GM12878 (cell line): ENCODE results near the gene ZNF790. TPM values are rescaled to one million over a fixed set of nuclear protein-coding genes. Genes with fewer than 3 reads are reported as not detected.

Experiments
- ATAC-seq: fragments of 200-7000 bp; cut with Tn5 transposase; 3 replicates; pipeline ENCODE4 v1.9.1; 2020; ENCODE audit warnings: mild to moderate bottlenecking, moderate library complexity
- BruUV-seq: library from RNA; stranded (reverse); fragments of 400-500 nt; replicated peaks from 2 replicates; lab custom pipeline; 2021; lab: Mats Ljungman, UMichigan
- CTCF ChIA-PET: fragments of 300-600 bp; sonication (Branson Sonifier 250); formaldehyde crosslinking; extraction: SDS; loops from one replicate; lab custom pipeline; 2021; ENCODE audit warnings: inconsistent platforms; lab: Yijun Ruan, JAX
- POLR2A ChIA-PET: fragments of 350-600 bp; formaldehyde crosslinking; extraction: SDS; loops from one replicate; lab custom pipeline; 2021; ENCODE audit warnings: inconsistent platforms; lab: Charles Lee
- RAD21 ChIA-PET: fragments of 300-600 bp; sonication (Branson Sonifier 250); formaldehyde crosslinking; loops from one replicate; lab custom pipeline; 2023; ENCODE audit warnings: antibody characterized with exemption; ENCODE audit not compliant: unreplicated experiment; lab: Charles Lee
- SMC1A ChIA-PET: fragments of 300-600 bp; sonication (Branson Sonifier 250); formaldehyde crosslinking; loops from one replicate; lab custom pipeline; 2023; ENCODE audit not compliant: unreplicated experiment, uncharacterized antibody; lab: Charles Lee
- DNase-seq: peaks from one replicate; pipeline ENCODE4 v3.0.0-alpha.2; 2011; ENCODE audit warnings: low read depth, low spot score
- FAIRE-seq: peaks from 3 replicates; lab custom pipeline; 2011; peaks lifted over from hg19 to GRCh38; lab: Jason Lieb, UNC
- H2AFZ ChIP-seq: 2 replicates; pipeline ENCODE4 v1.6.0; 2011; ENCODE audit warnings: low read depth, low read length, control low read depth; ENCODE audit not compliant: control insufficient read depth
- H3K27ac ChIP-seq: 2 replicates; pipeline ENCODE4 v1.5.1; 2011; ENCODE audit warnings: control low read depth; ENCODE audit not compliant: control insufficient read depth, insufficient read depth
- H3K27me3 ChIP-seq, 2 experiments: replicated peaks in 1 of 2; 2 replicates each; pipeline versions ENCODE4 v1.6.0 to v1.6.1; 2011; ENCODE audit warnings: low read length in 1 of 2; ENCODE audit not compliant: control insufficient read depth in 2 of 2, insufficient read depth in 2 of 2
- H3K36me3 ChIP-seq, 2 experiments: 2 replicates each; pipeline ENCODE4 v1.5.1; 2011; ENCODE audit warnings: low read length in 1 of 2; ENCODE audit not compliant: control insufficient read depth in 2 of 2, insufficient read depth in 2 of 2
- H3K4me1 ChIP-seq: 2 replicates; pipeline ENCODE4 v1.6.1; 2011; ENCODE audit warnings: mild to moderate bottlenecking, low read length, moderate library complexity, mixed read lengths; ENCODE audit not compliant: control insufficient read depth, insufficient read depth
- H3K4me2 ChIP-seq: 2 replicates; pipeline ENCODE4 v1.6.0; 2011; ENCODE audit warnings: control low read depth; ENCODE audit not compliant: control insufficient read depth, insufficient read depth
- H3K4me3 ChIP-seq: fragments of 200-600 bp; sonication (generic); 2 replicates; pipeline ENCODE4 v1.5.1; 2016
- H3K79me2 ChIP-seq: 2 replicates; pipeline ENCODE4 v1.6.0; 2011; ENCODE audit warnings: low read length; ENCODE audit not compliant: control insufficient read depth, insufficient read depth
- H3K9ac ChIP-seq: 2 replicates; pipeline ENCODE4 v1.8.0; 2011; ENCODE audit warnings: low read length, control low read depth, mixed read lengths; ENCODE audit not compliant: control insufficient read depth, insufficient read depth
- H3K9me3 ChIP-seq: replicated peaks from 3 replicates; pipeline ENCODE4 v1.5.1; 2011; ENCODE audit warnings: mild to moderate bottlenecking, low read length; ENCODE audit not compliant: control insufficient read depth, insufficient read depth
- H4K20me1 ChIP-seq: 2 replicates; pipeline ENCODE4 v1.6.0; 2011; ENCODE audit not compliant: control insufficient read depth, insufficient read depth
- CHD4 ChIP-seq: fragments of 200-600 bp; sonication (generic); IDR thresholded peaks from 2 replicates; pipeline ENCODE4 v1.6.1; 2016; ENCODE audit warnings: mild to moderate bottlenecking
- CREM ChIP-seq: IDR thresholded peaks from 2 replicates; pipeline ENCODE4 v1.6.1; 2014; ENCODE audit warnings: antibody characterized with exemption, low read depth
- EED ChIP-seq: sonication (generic); IDR thresholded peaks from 2 replicates; pipeline ENCODE4 v1.6.1; 2016; ENCODE audit warnings: antibody characterized with exemption, low read depth
- ELK1 ChIP-seq: IDR thresholded peaks from 2 replicates; pipeline ENCODE4 v1.6.1; 2012; ENCODE audit warnings: low read depth, low read length, improper control_type of control experiment
- HDGF ChIP-seq: fragments of 450-650 bp; IDR thresholded peaks from 2 replicates; pipeline ENCODE4 v1.6.1; 2016; ENCODE audit warnings: antibody characterized with exemption
- NRF1 ChIP-seq: conservative IDR thresholded peaks from 2 replicates; pipeline ENCODE4 v1.6.1; 2011; ENCODE audit warnings: mild to moderate bottlenecking, low read depth, low read length, improper control_type of control experiment
- PRDM15 ChIP-seq: fragments of 450-650 bp; formaldehyde crosslinking; IDR thresholded peaks from 2 replicates; pipeline ENCODE4 v1.4.0; 2020; ENCODE audit warnings: mild to moderate bottlenecking, moderate library complexity
- RUNX3 ChIP-seq: IDR thresholded peaks from 2 replicates; pipeline ENCODE4 v1.6.1; 2012; ENCODE audit warnings: low read length, inconsistent platforms
- SPI1 ChIP-seq: IDR thresholded peaks from 2 replicates; pipeline ENCODE4 v1.6.1; 2011; ENCODE audit warnings: low read depth, mild to moderate bottlenecking, low read length, moderate library complexity, borderline replicate concordance; ENCODE audit not compliant: insufficient read depth
- TCF7 ChIP-seq: IDR thresholded peaks from 2 replicates; pipeline ENCODE4 v1.6.1; 2014; ENCODE audit warnings: antibody characterized with exemption, borderline replicate concordance
- WRNIP1 ChIP-seq: IDR thresholded peaks from 2 replicates; pipeline ENCODE4 v1.6.1; 2011; ENCODE audit warnings: low read depth, low read length, improper control_type of control experiment, borderline replicate concordance
- ZNF207 ChIP-seq: fragments of 450-650 bp; IDR thresholded peaks from 2 replicates; pipeline ENCODE4 v1.6.1; 2014; ENCODE audit warnings: antibody characterized with exemption, mild to moderate bottlenecking, borderline replicate concordance
- WGBS: methylation state at CpG from one replicate; pipeline ENCODE4 v1.1.6; 2016; ENCODE audit warnings: low lambda C conversion rate; ENCODE audit not compliant: insufficient replicate concordance, insufficient coverage; ENCODE audit errors: missing lambda C conversion rate; 5-methylcytosine and 5-hydroxymethylcytosine counted together
- in situ Hi-C: fragments of 300-500 bp; cut with MboI; formaldehyde crosslinking; loops from 9 replicates; pipeline ENCODE4 v1.14.3; 2018; ENCODE audit warnings: mixed read lengths
- intact Hi-C: fragments of 100-400 bp; cut with micrococcal nuclease; formaldehyde crosslinking; loops from one replicate; pipeline ENCODE4 v1.14.2; 2022; ENCODE audit not compliant: unreplicated experiment
- polyA plus RNA-seq, 11 experiments: library from polyadenylated mRNA; depleted of rRNA in 4 of 11; unstranded in 6 of 11; stranded (reverse) in 5 of 11; fragments of >200 nt; fragmentation: Nextera tagmentation in 4 of 11; fragmentation: Illumina TruSeq in 1 of 11; extraction: Ambion mirVana in 4 of 11; extraction: Trizol in 1 of 11; gene quantifications; 1 replicate in 1 of 11; 2 replicates in 10 of 11; pipeline versions ENCODE4 v1.2.1 to v1.2.3, GENCODE V29; 2011 to 2016; ENCODE audit warnings: inconsistent platforms in 2 of 11, missing spikeins in 2 of 11, low read depth in 1 of 11
- total RNA-seq, 4 experiments: library from RNA; depleted of rRNA in 3 of 4; stranded (reverse); fragments of >200 nt in 3 of 4; fragmentation: Illumina TruSeq in 1 of 4; extraction: Trizol in 1 of 4; gene quantifications; 2 replicates each; pipeline versions ENCODE4 v1.2.1 to v1.2.3, GENCODE V29; 2013 to 2021
- TF ChIP-seq, protein P1 (sequence below): IDR thresholded peaks from 2 replicates; pipeline ENCODE4 v1.6.1; 2012; ENCODE audit warnings: mild to moderate bottlenecking, low read depth, low read length

ZNF790 gene
- total and polyA plus RNA-seq, 10 of the 15 experiments (the other 5 are each of a cell fraction or from before 2014, with no cell fraction given): 0.87 to 5.2 (median 2.9) TPM

GRCh38 chr19:36850559-36851442 lies 12.6 kb upstream of the ZNF790 start, which contains the start of gene ZNF345:
Gene ZNF345 (plus strand): TSS chr19:36850876. CDS start chr19:36876831, 25,955 bp downstream.
- H3K9me3 ChIP-seq: peaks cover 9% of the 10 kb centered on the region; the same call in 2 of the 3 replicates
- BruUV-seq: TSS peak; percentile 86
- TF ChIP-seq EED (no peak), CREM (no peak), TCF7 (no peak), ELK1 (no peak), ZNF207 (no peak), RUNX3 (peak; percentile 30; the same call in 1 of the 2 replicates), NRF1 (no peak), WRNIP1 (no peak), SPI1 (no peak), HDGF (no peak), PRDM15 (CRISPR knock-in tag) (no peak), CHD4 (no peak)
- TF ChIP-seq, protein P1, sequence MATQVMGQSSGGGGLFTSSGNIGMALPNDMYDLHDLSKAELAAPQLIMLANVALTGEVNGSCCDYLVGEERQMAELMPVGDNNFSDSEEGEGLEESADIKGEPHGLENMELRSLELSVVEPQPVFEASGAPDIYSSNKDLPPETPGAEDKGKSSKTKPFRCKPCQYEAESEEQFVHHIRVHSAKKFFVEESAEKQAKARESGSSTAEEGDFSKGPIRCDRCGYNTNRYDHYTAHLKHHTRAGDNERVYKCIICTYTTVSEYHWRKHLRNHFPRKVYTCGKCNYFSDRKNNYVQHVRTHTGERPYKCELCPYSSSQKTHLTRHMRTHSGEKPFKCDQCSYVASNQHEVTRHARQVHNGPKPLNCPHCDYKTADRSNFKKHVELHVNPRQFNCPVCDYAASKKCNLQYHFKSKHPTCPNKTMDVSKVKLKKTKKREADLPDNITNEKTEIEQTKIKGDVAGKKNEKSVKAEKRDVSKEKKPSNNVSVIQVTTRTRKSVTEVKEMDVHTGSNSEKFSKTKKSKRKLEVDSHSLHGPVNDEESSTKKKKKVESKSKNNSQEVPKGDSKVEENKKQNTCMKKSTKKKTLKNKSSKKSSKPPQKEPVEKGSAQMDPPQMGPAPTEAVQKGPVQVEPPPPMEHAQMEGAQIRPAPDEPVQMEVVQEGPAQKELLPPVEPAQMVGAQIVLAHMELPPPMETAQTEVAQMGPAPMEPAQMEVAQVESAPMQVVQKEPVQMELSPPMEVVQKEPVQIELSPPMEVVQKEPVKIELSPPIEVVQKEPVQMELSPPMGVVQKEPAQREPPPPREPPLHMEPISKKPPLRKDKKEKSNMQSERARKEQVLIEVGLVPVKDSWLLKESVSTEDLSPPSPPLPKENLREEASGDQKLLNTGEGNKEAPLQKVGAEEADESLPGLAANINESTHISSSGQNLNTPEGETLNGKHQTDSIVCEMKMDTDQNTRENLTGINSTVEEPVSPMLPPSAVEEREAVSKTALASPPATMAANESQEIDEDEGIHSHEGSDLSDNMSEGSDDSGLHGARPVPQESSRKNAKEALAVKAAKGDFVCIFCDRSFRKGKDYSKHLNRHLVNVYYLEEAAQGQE: no peak

More at GRCh38 chr19:36850559-36851442, 12.6 kb upstream of the ZNF790 start, which contains the start of gene ZNF345:
- no peaks in the 10 kb centered on the region for H4K20me1 ChIP-seq
- peak within 1 kb of the TSS; percentile 93 for H3K4me2 ChIP-seq
- H3K4me1 ChIP-seq: peaks cover 4% of the 10 kb centered on the region; the same call in 1 of the 2 replicates
- ChIA-PET SMC1A (interaction anchor here (1.0 to 3.5 kb wide), 5 partner anchors 10 to 278 kb away, joined by 3 to 37 read pairs (median 5); partner anchors contain the start of genes ZNF529, ZNF790 and ZNF850), POLR2A (interaction anchor here (0.5 to 3.1 kb wide), 10 partner anchors 12 to 837 kb away, joined by 3 to 37 read pairs (median 4); partner anchors contain the start of genes ALKBH6, ZNF260, ZNF383 and ZNF420), RAD21 (interaction anchor here (0.7 to 2.8 kb wide), 7 partner anchors 13 to 367 kb away, joined by 3 to 38 read pairs (median 3); partner anchors contain the start of genes ZNF383, ZNF420, ZNF566 and ZNF790), CTCF (interaction anchor here (0.7 to 1.4 kb wide), 4 partner anchors 11 to 636 kb away, joined by 3 to 4 read pairs (median 3); partner anchors contain the start of genes ZNF146, ZNF565 and ZNF790)
- ATAC-seq (peak; percentile 91), DNase-seq (peak; percentile 64), FAIRE-seq (peak; percentile 81)
- H3K79me2 ChIP-seq: peaks cover 5% of the 10 kb centered on the region
- peak within 1 kb of the TSS; percentile 74 for H3K9ac ChIP-seq
- H3K4me3 ChIP-seq: peak within 1 kb of the TSS; percentile 72
- in situ Hi-C loops (no loop called here), intact Hi-C loops (loop anchor here (1.0 kb wide), 1 partner anchor 12 kb away; the partner anchor contains the start of gene ZNF790)
- WGBS: 2% methylated on average over 36 of the region's 43 CpGs
- peak within 1 kb of the TSS; percentile 96 for H2AFZ ChIP-seq
- no peaks in the 10 kb centered on the region for H3K36me3 ChIP-seq
- peak within 1 kb of the TSS; percentile 75 for H3K27ac ChIP-seq
- H3K27me3 ChIP-seq: no peaks in the 10 kb centered on the region
